ENCODE measurements around the gene RFPL1.
A peak's percentile ranks its signal among the peaks of the same experiment; 100 is the strongest.
"Not testable (repeated sequence)": the region's sequence is repeated elsewhere in the genome, so short reads cannot be mapped to it uniquely, and the experiment has no call there.

The RFPL1 gene

GRCh38 chr22:29438283-29438682 lies at the start of gene RFPL1:
Gene RFPL1, plus strand, starts transcription at chr22:29438583.
- not testable (repeated sequence) for DNase-seq

- no peak for DNase-seq
Measured at GRCh38 chr22:29388759-29389090, 49.7 kb upstream of the RFPL1 start.

- DNase-seq: no peak
Measured at GRCh38 chr22:29390270-29390669, 48.1 kb upstream of the RFPL1 start.

- no peak for DNase-seq
Measured at GRCh38 chr22:29391546-29391945, 46.8 kb upstream of the RFPL1 start.

GRCh38 chr22:29393019-29393608 lies 45.3 kb upstream of the RFPL1 start:
- no peak for DNase-seq

- DNase-seq: peak; percentile 70
Measured at GRCh38 chr22:29394931-29395581, 43.3 kb upstream of the RFPL1 start.

GRCh38 chr22:29396126-29396525 lies 42.3 kb upstream of the RFPL1 start:
- DNase-seq: no peak

GRCh38 chr22:29397791-29398190 lies 40.6 kb upstream of the RFPL1 start:
- DNase-seq: no peak

GRCh38 chr22:29400576-29400975 lies 37.8 kb upstream of the RFPL1 start:
- DNase-seq: no peak

- not testable (repeated sequence) for DNase-seq
Measured at GRCh38 chr22:29401538-29401937, 36.8 kb upstream of the RFPL1 start.

GRCh38 chr22:29408940-29409339 lies 29.4 kb upstream of the RFPL1 start:
- DNase-seq: no peak

GRCh38 chr22:29411569-29412211 lies 26.7 kb upstream of the RFPL1 start:
- DNase-seq: not testable (repeated sequence)

GRCh38 chr22:29412772-29413171 lies 25.6 kb upstream of the RFPL1 start:
- DNase-seq: not testable (repeated sequence)

GRCh38 chr22:29414951-29415591 lies 23.3 kb upstream of the RFPL1 start:
- not testable (repeated sequence) for DNase-seq

GRCh38 chr22:29418704-29419103 lies 19.7 kb upstream of the RFPL1 start:
- not testable (repeated sequence) for DNase-seq

GRCh38 chr22:29426476-29426875 lies 11.9 kb upstream of the RFPL1 start:
- DNase-seq: no peak

- DNase-seq: no peak
Measured at GRCh38 chr22:29427176-29427760, 11.1 kb upstream of the RFPL1 start.

- DNase-seq: no peak
Measured at GRCh38 chr22:29431986-29432385, 6.4 kb upstream of the RFPL1 start.

- no peak for DNase-seq
Measured at GRCh38 chr22:29433856-29434255, 4.5 kb upstream of the RFPL1 start.

- no peak for DNase-seq
Measured at GRCh38 chr22:29434288-29434687, 4.1 kb upstream of the RFPL1 start.

- no peak for DNase-seq
Measured at GRCh38 chr22:29435236-29436136, 2.9 kb upstream of the RFPL1 start.

- DNase-seq: no peak
Measured at GRCh38 chr22:29442976-29443375, 4.6 kb downstream of the RFPL1 start.

- no peak for DNase-seq
Measured at GRCh38 chr22:29443452-29443851, 5.1 kb downstream of the RFPL1 start.
